HepG2 (cell line): ENCODE data around the gene EZH1. TPM values are rescaled to one million over a fixed set of nuclear protein-coding genes. Genes with fewer than 3 reads are reported as not detected.

Experiments used
- CBX1 ChIP-seq: IDR thresholded peaks from one replicate; pipeline ENCODE4 v1.6.1; 2016; ENCODE audit warnings: antibody characterized with exemption, low read depth
- DMAP1 ChIP-seq: IDR thresholded peaks from 2 replicates; pipeline ENCODE4 v1.6.1; 2016
- PLRG1 ChIP-seq: fragments of 450-650 bp; conservative IDR thresholded peaks from 2 replicates; pipeline ENCODE4 v1.6.1; 2016
- SMAD1 ChIP-seq: sonication (generic); formaldehyde crosslinking; IDR thresholded peaks from 2 replicates; pipeline ENCODE4 v1.4.0; 2020; ENCODE audit warnings: missing genetic modification reagents, low read depth, mild to moderate bottlenecking, borderline replicate concordance
- SRY ChIP-seq: sonication (generic); formaldehyde crosslinking; IDR thresholded peaks from 2 replicates; pipeline ENCODE4 v1.8.0; 2022; ENCODE audit warnings: mild to moderate bottlenecking, missing genetic modification reagents
- ZNF326 ChIP-seq: sonication (generic); formaldehyde crosslinking; IDR thresholded peaks from 2 replicates; pipeline ENCODE4 v1.4.0; 2020; ENCODE audit warnings: missing genetic modification reagents, borderline replicate concordance
- ZNF460 ChIP-seq: sonication (generic); formaldehyde crosslinking; IDR thresholded peaks from 2 replicates; pipeline ENCODE4 v1.5.1; 2020; ENCODE audit warnings: missing genetic modification reagents, mild to moderate bottlenecking, borderline replicate concordance
- ZNF652 ChIP-seq: IDR thresholded peaks from 2 replicates; pipeline ENCODE4 v1.6.1; 2016; ENCODE audit warnings: low read depth, borderline replicate concordance
- ZNF7 ChIP-seq: IDR thresholded peaks from 2 replicates; pipeline ENCODE4 v1.6.1; 2016; ENCODE audit warnings: missing biosample characterization, missing genetic modification reagents
- polyA plus RNA-seq, 8 experiments: library from polyadenylated mRNA; depleted of rRNA in 3 of 8; stranded (reverse) in 7 of 8; unstranded in 1 of 8; fragments of >200 nt; fragmentation: Illumina TruSeq in 4 of 8; extraction: Trizol in 4 of 8; gene quantifications; 2 replicates each; pipeline versions ENCODE4 v1.2.1 to v1.2.3, GENCODE V29; 2011 to 2016; ENCODE audit warnings: low read depth in 4 of 8, missing spikeins in 1 of 8, mixed read lengths in 1 of 8; ENCODE audit not compliant: insufficient read depth in 1 of 8
- total RNA-seq, 5 experiments: library from RNA; depleted of rRNA; stranded (reverse); fragments of >200 nt; fragmentation: Illumina TruSeq; extraction: Trizol; gene quantifications; 2 replicates each; pipeline ENCODE4 v1.2.3, GENCODE V29; 2016; ENCODE audit warnings: low read depth in 1 of 5
- TF ChIP-seq, protein P1 (sequence below): sonication (generic); formaldehyde crosslinking; IDR thresholded peaks from 2 replicates; pipeline ENCODE4; 2020; ENCODE audit warnings: missing genetic modification reagents, mild to moderate bottlenecking, borderline replicate concordance
- TF ChIP-seq, protein P2 (sequence below): sonication (generic); formaldehyde crosslinking; IDR thresholded peaks from 2 replicates; pipeline ENCODE4 v1.5.1; 2020; ENCODE audit warnings: missing genetic modification reagents, mild to moderate bottlenecking, borderline replicate concordance
- TF ChIP-seq, protein P3 (sequence below): sonication (generic); formaldehyde crosslinking; IDR thresholded peaks from 2 replicates; pipeline ENCODE4 v1.8.1; 2023; ENCODE audit warnings: missing genetic modification reagents, inconsistent platforms, borderline replicate concordance
- TF ChIP-seq, protein P4 (sequence below): sonication (generic); formaldehyde crosslinking; IDR thresholded peaks from 2 replicates; pipeline ENCODE4 v1.4.0; 2020; ENCODE audit warnings: missing genetic modification reagents

The EZH1 gene
- total and polyA plus RNA-seq, 2 of the 13 experiments (the other 11 are each of a cell fraction or from before 2014, with no cell fraction given), result 11.6 to 24.0 TPM

DNA sequence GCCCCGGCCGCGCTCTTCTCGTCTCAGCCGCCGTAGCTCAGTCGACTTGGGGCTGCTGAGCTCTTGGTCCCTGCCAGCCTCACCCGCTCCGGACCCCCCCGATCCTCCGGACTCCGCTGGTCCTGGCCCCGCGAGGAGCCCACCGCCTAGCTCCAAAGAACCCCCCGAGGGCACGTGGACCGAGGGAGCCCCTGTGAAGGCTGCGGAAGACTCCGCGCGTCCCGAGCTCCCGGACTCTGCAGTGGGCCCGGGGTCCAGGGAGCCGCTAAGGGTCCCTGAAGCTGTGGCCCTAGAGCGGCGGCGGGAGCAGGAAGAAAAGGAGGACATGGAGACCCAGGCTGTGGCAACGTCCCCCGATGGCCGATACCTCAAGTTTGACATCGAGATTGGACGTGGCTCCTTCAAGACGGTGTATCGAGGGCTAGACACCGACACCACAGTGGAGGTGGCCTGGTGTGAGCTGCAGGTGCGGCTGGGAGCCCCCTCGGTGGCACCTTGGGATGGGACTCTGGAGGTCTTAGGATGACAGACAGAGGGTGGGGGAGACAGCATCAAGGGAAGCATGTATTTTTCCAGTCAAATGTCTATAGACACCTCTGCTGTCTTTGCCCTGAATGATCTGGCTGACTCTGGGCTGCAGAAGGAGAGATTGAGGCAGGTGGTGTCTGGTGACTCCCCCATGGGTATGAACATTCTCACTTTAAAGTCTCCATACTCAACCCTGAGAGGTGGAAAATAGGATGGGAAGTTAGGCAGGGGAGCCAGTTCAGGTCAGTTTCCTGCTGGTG lies 36.2 kb upstream of the EZH1 start (continued):
- TF ChIP-seq, protein P1, sequence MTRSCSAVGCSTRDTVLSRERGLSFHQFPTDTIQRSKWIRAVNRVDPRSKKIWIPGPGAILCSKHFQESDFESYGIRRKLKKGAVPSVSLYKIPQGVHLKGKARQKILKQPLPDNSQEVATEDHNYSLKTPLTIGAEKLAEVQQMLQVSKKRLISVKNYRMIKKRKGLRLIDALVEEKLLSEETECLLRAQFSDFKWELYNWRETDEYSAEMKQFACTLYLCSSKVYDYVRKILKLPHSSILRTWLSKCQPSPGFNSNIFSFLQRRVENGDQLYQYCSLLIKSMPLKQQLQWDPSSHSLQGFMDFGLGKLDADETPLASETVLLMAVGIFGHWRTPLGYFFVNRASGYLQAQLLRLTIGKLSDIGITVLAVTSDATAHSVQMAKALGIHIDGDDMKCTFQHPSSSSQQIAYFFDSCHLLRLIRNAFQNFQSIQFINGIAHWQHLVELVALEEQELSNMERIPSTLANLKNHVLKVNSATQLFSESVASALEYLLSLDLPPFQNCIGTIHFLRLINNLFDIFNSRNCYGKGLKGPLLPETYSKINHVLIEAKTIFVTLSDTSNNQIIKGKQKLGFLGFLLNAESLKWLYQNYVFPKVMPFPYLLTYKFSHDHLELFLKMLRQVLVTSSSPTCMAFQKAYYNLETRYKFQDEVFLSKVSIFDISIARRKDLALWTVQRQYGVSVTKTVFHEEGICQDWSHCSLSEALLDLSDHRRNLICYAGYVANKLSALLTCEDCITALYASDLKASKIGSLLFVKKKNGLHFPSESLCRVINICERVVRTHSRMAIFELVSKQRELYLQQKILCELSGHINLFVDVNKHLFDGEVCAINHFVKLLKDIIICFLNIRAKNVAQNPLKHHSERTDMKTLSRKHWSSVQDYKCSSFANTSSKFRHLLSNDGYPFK (CRISPR knock-in tag), result no peak
- TF ChIP-seq ZNF7 (CRISPR knock-in tag), result no peak
- no peak for TF ChIP-seq ZNF460 (CRISPR knock-in tag)
- TF ChIP-seq SRY (CRISPR knock-in tag), result 0 out of 2 replicates have a peak, but pooled peaks have one; percentile 5
- no peak for TF ChIP-seq ZNF652
- TF ChIP-seq PLRG1, result no peak
- TF ChIP-seq, protein P2, sequence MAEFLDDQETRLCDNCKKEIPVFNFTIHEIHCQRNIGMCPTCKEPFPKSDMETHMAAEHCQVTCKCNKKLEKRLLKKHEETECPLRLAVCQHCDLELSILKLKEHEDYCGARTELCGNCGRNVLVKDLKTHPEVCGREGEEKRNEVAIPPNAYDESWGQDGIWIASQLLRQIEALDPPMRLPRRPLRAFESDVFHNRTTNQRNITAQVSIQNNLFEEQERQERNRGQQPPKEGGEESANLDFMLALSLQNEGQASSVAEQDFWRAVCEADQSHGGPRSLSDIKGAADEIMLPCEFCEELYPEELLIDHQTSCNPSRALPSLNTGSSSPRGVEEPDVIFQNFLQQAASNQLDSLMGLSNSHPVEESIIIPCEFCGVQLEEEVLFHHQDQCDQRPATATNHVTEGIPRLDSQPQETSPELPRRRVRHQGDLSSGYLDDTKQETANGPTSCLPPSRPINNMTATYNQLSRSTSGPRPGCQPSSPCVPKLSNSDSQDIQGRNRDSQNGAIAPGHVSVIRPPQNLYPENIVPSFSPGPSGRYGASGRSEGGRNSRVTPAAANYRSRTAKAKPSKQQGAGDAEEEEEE, result 0 out of 2 replicates have a peak, but pooled peaks have one; percentile 60
- TF ChIP-seq, protein P3, sequence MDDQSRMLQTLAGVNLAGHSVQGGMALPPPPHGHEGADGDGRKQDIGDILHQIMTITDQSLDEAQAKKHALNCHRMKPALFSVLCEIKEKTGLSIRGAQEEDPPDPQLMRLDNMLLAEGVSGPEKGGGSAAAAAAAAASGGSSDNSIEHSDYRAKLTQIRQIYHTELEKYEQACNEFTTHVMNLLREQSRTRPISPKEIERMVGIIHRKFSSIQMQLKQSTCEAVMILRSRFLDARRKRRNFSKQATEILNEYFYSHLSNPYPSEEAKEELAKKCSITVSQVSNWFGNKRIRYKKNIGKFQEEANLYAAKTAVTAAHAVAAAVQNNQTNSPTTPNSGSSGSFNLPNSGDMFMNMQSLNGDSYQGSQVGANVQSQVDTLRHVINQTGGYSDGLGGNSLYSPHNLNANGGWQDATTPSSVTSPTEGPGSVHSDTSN (CRISPR knock-in tag), result no peak
- TF ChIP-seq CBX1, result no peak
- TF ChIP-seq ZNF326, result no peak
- peak; percentile 70; the same call in 1 of the 2 replicates for TF ChIP-seq SMAD1 (CRISPR knock-in tag)
- no peak for TF ChIP-seq DMAP1 (CRISPR knock-in tag)
- TF ChIP-seq, protein P4, sequence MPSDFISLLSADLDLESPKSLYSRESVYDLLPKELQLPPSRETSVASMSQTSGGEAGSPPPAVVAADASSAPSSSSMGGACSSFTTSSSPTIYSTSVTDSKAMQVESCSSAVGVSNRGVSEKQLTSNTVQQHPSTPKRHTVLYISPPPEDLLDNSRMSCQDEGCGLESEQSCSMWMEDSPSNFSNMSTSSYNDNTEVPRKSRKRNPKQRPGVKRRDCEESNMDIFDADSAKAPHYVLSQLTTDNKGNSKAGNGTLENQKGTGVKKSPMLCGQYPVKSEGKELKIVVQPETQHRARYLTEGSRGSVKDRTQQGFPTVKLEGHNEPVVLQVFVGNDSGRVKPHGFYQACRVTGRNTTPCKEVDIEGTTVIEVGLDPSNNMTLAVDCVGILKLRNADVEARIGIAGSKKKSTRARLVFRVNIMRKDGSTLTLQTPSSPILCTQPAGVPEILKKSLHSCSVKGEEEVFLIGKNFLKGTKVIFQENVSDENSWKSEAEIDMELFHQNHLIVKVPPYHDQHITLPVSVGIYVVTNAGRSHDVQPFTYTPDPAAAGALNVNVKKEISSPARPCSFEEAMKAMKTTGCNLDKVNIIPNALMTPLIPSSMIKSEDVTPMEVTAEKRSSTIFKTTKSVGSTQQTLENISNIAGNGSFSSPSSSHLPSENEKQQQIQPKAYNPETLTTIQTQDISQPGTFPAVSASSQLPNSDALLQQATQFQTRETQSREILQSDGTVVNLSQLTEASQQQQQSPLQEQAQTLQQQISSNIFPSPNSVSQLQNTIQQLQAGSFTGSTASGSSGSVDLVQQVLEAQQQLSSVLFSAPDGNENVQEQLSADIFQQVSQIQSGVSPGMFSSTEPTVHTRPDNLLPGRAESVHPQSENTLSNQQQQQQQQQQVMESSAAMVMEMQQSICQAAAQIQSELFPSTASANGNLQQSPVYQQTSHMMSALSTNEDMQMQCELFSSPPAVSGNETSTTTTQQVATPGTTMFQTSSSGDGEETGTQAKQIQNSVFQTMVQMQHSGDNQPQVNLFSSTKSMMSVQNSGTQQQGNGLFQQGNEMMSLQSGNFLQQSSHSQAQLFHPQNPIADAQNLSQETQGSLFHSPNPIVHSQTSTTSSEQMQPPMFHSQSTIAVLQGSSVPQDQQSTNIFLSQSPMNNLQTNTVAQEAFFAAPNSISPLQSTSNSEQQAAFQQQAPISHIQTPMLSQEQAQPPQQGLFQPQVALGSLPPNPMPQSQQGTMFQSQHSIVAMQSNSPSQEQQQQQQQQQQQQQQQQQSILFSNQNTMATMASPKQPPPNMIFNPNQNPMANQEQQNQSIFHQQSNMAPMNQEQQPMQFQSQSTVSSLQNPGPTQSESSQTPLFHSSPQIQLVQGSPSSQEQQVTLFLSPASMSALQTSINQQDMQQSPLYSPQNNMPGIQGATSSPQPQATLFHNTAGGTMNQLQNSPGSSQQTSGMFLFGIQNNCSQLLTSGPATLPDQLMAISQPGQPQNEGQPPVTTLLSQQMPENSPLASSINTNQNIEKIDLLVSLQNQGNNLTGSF (CRISPR knock-in tag), result no peak; the same call in 1 of the 2 replicates
